ENCODE results near the gene GGACT. TPM values are rescaled to one million over a fixed set of nuclear protein-coding genes. Genes with fewer than 3 reads are reported as not detected.

The GGACT gene
- total RNA-seq, 2 experiments from 2014 or later, result 4.7 to 9.9 TPM

GRCh38 chr13:100561158-100561499, 27.5 kb downstream of the GGACT start:
- Mint-ChIP-seq H3K9me3 (peaks cover 4% of the 10 kb centered on the region), H3K4me1 (no peaks in the 10 kb centered on the region), H3K4me3 (no peak overlapping the region), H3K27ac (no peak overlapping the region), H3K36me3 (ENCODE audit: low read depth) (peaks cover 4% of the 10 kb centered on the region), H3K27me3 (no peaks in the 10 kb centered on the region)
- POLR2A ChIA-PET, result no interaction called here
- CTCF ChIA-PET, result interaction anchor here (0.6 to 2.2 kb wide), 2 partner anchors 13 to 1334 kb away, joined by 3 to 7 read pairs; no protein-coding TSS in a partner anchor
- DNase-seq, result no peak

GRCh38 chr13:100560498-100561157, 28.0 kb downstream of the GGACT start:
- no peak for DNase-seq
- Mint-ChIP-seq H3K27me3 (no peaks in the 10 kb centered on the region), H3K27ac (no peak overlapping the region), H3K9me3 (peaks cover under 1% of the 10 kb centered on the region), H3K36me3 (ENCODE audit: low read depth) (peaks cover 1% of the 10 kb centered on the region), H3K4me3 (no peak overlapping the region), H3K4me1 (no peaks in the 10 kb centered on the region)
- ChIA-PET POLR2A (no interaction called here), CTCF (interaction anchor here (0.6 to 2.2 kb wide), 2 partner anchors 14 to 1333 kb away, joined by 3 to 7 read pairs; no protein-coding TSS in a partner anchor)

- H3K9me3 Mint-ChIP-seq, result no peaks in the 10 kb centered on the region
- ChIA-PET CTCF (interaction anchor here (2.2 kb wide), 1 partner anchor 14 kb away, joined by 7 read pairs; no protein-coding TSS in a partner anchor), POLR2A (no interaction called here)
- no peaks in the 10 kb centered on the region for H3K27me3 Mint-ChIP-seq
- no peaks in the 10 kb centered on the region for H3K36me3 Mint-ChIP-seq (ENCODE audit: low read depth)
- H3K27ac Mint-ChIP-seq, result no peak overlapping the region
- DNase-seq, result no peak
- H3K4me3 Mint-ChIP-seq, result no peak overlapping the region
- no peaks in the 10 kb centered on the region for H3K4me1 Mint-ChIP-seq
Measured at GRCh38 chr13:100559886-100560285, 28.7 kb downstream of the GGACT start.

- ChIA-PET CTCF (no interaction called here), POLR2A (no interaction called here)
- no peaks in the 10 kb centered on the region for H3K36me3 Mint-ChIP-seq (ENCODE audit: low read depth)
- H3K4me1 Mint-ChIP-seq, result no peaks in the 10 kb centered on the region
- no peaks in the 10 kb centered on the region for H3K9me3 Mint-ChIP-seq
- H3K4me3 Mint-ChIP-seq, result no peak overlapping the region
- DNase-seq, result no peak
- H3K27me3 Mint-ChIP-seq, result no peaks in the 10 kb centered on the region
- no peak overlapping the region for H3K27ac Mint-ChIP-seq
Measured at GRCh38 chr13:100552755-100553154, 35.8 kb downstream of the GGACT start.

GRCh38 chr13:100549316-100549715, 39.3 kb downstream of the GGACT start:
- DNase-seq, result no peak
- Mint-ChIP-seq H3K9me3 (no peaks in the 10 kb centered on the region), H3K36me3 (ENCODE audit: low read depth) (no peaks in the 10 kb centered on the region), H3K4me3 (no peak overlapping the region), H3K27me3 (no peaks in the 10 kb centered on the region), H3K27ac (no peak overlapping the region), H3K4me1 (no peaks in the 10 kb centered on the region)
- ChIA-PET POLR2A (no interaction called here), CTCF (no interaction called here)

GRCh38 chr13:100547791-100548201, 40.8 kb downstream of the GGACT start:
- Mint-ChIP-seq H3K4me3 (no peak overlapping the region), H3K27me3 (no peaks in the 10 kb centered on the region)

GRCh38 chr13:100546713-100547405, 41.7 kb downstream of the GGACT start:
- Mint-ChIP-seq H3K4me1 (peaks cover 6% of the 10 kb centered on the region), H3K9me3 (no peaks in the 10 kb centered on the region), H3K4me3 (no peak overlapping the region), H3K36me3 (ENCODE audit: low read depth) (no peaks in the 10 kb centered on the region), H3K27ac (no peak overlapping the region), H3K27me3 (no peaks in the 10 kb centered on the region)
- POLR2A ChIA-PET, result no interaction called here
- no peak for DNase-seq
- CTCF ChIA-PET, result no interaction called here

More at GRCh38 chr13:100547791-100548201, 40.8 kb downstream of the GGACT start:
- no peaks in the 10 kb centered on the region for H3K9me3 Mint-ChIP-seq
- H3K4me1 Mint-ChIP-seq, result peaks cover 2% of the 10 kb centered on the region
- POLR2A ChIA-PET, result no interaction called here
- CTCF ChIA-PET, result no interaction called here
- no peak for DNase-seq
- H3K27ac Mint-ChIP-seq, result no peak overlapping the region
- no peaks in the 10 kb centered on the region for H3K36me3 Mint-ChIP-seq (ENCODE audit: low read depth)

- Mint-ChIP-seq H3K27me3 (no peaks in the 10 kb centered on the region), H3K36me3 (ENCODE audit: low read depth) (no peaks in the 10 kb centered on the region), H3K9me3 (no peaks in the 10 kb centered on the region), H3K4me1 (peaks cover 6% of the 10 kb centered on the region), H3K4me3 (no peak overlapping the region), H3K27ac (no peak overlapping the region)
- ChIA-PET POLR2A (no interaction called here), CTCF (no interaction called here)
- no peak for DNase-seq
Measured at GRCh38 chr13:100545684-100546061, 42.9 kb downstream of the GGACT start.

GRCh38 chr13:100544866-100545683, 43.5 kb downstream of the GGACT start:
- Mint-ChIP-seq H3K4me3 (no peak overlapping the region), H3K27ac (no peak overlapping the region), H3K27me3 (no peaks in the 10 kb centered on the region), H3K36me3 (ENCODE audit: low read depth) (peaks cover 2% of the 10 kb centered on the region), H3K4me1 (peaks cover 6% of the 10 kb centered on the region), H3K9me3 (no peaks in the 10 kb centered on the region)
- DNase-seq, result no peak
- POLR2A ChIA-PET, result no interaction called here
- CTCF ChIA-PET, result no interaction called here

- POLR2A ChIA-PET, result no interaction called here
- CTCF ChIA-PET, result interaction anchor here (1.5 kb wide), 1 partner anchor 28 kb away, joined by 3 read pairs; no protein-coding TSS in a partner anchor
- Mint-ChIP-seq H3K4me3 (no peak overlapping the region), H3K27ac (no peak overlapping the region), H3K4me1 (peaks cover 10% of the 10 kb centered on the region), H3K9me3 (no peaks in the 10 kb centered on the region), H3K27me3 (no peaks in the 10 kb centered on the region), H3K36me3 (ENCODE audit: low read depth) (peaks cover 2% of the 10 kb centered on the region)
- DNase-seq, result no peak
Measured at GRCh38 chr13:100543872-100544602, 44.6 kb downstream of the GGACT start.

- ChIA-PET CTCF (interaction anchor here (0.9 to 1.5 kb wide), 2 partner anchors 12 to 30 kb away, joined by 3 read pairs; no protein-coding TSS in a partner anchor), POLR2A (no interaction called here)
- no peak overlapping the region for H3K4me3 Mint-ChIP-seq
Measured at GRCh38 chr13:100542826-100543156, 45.8 kb downstream of the GGACT start.

GRCh38 chr13:100541897-100542825, 46.4 kb downstream of the GGACT start:
- ChIA-PET POLR2A (no interaction called here), CTCF (interaction anchor here (0.9 to 1.5 kb wide), 2 partner anchors 12 to 30 kb away, joined by 3 read pairs; no protein-coding TSS in a partner anchor)
- DNase-seq, result no peak
- H3K27me3 Mint-ChIP-seq, result no peaks in the 10 kb centered on the region
- no peak overlapping the region for H3K27ac Mint-ChIP-seq
- H3K4me1 Mint-ChIP-seq, result peaks cover 29% of the 10 kb centered on the region
- H3K36me3 Mint-ChIP-seq (ENCODE audit: low read depth), result peaks cover 2% of the 10 kb centered on the region
- no peak overlapping the region for H3K4me3 Mint-ChIP-seq
- H3K9me3 Mint-ChIP-seq, result no peaks in the 10 kb centered on the region

More at GRCh38 chr13:100542826-100543156, 45.8 kb downstream of the GGACT start:
- no peaks in the 10 kb centered on the region for H3K9me3 Mint-ChIP-seq
- no peak overlapping the region for H3K27ac Mint-ChIP-seq
- H3K27me3 Mint-ChIP-seq, result no peaks in the 10 kb centered on the region
- peaks cover 23% of the 10 kb centered on the region for H3K4me1 Mint-ChIP-seq
- H3K36me3 Mint-ChIP-seq (ENCODE audit: low read depth), result peaks cover 2% of the 10 kb centered on the region
- peak; percentile 11 for DNase-seq
